HG03342 (cell line): ENCODE results near the gene RERE.

Source experiments
- ATAC-seq: cut with Tn5 transposase; IDR thresholded peaks from one replicate; pipeline ENCODE4 v1.9.1; 2021; ENCODE audit warnings: mild to moderate bottlenecking, moderate library complexity; ENCODE audit not compliant: unreplicated experiment

The RERE gene

GRCh38 chr1:8345621-8346415 is 471.6 kb downstream of the RERE start:
- no peak for ATAC-seq

GRCh38 chr1:8344893-8345507 is 472.4 kb downstream of the RERE start:
- no peak for ATAC-seq

GRCh38 chr1:8343464-8344001 is 473.9 kb downstream of the RERE start:
- no peak for ATAC-seq

DNA sequence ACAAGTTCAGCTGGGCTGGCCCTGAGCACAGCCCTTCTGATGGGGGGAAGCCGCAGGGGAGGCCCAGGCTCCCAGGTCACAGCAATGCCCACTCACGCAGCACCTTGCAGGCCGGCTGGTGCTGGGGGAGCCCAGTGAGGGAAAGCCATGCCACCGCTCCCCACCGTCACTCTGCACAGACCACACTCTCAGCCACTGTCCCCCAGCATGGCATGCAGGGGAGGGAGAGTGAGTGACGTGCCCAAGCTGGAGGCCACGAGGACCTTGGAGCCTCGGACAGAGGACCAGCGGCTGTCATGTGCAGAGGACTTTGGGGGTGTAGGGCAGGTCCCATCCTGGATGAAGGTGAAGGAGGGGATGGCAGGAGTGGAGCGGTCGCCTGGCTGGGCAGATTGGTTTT is 474.4 kb downstream of the RERE start:
- no peak for ATAC-seq

- no peak for ATAC-seq
Observed at GRCh38 chr1:8342325-8342724, 475.1 kb downstream of the RERE start.

GRCh38 chr1:8340448-8340847 is 477.0 kb downstream of the RERE start:
- no peak for ATAC-seq

DNA sequence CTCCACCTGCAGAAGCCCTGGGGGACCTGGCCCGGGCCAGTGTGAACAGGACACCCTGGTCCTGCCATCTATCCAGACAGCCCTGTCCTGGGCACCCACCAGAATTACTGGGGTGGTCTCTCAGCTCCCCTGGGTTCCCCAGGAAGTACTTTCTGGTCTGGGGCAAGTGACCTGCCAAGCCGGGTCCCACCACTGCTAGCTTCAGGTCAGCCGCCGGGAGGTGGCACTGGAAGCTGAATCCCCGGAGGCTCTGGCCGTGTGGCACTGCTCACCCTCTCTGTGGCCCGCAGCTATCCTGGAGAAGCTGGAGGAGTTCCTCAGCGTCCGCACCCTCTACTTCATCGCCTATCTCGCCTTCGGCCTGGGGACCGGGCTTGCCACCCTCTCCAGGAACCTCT is 478.2 kb downstream of the RERE start:
- ATAC-seq: no peak

DNA sequence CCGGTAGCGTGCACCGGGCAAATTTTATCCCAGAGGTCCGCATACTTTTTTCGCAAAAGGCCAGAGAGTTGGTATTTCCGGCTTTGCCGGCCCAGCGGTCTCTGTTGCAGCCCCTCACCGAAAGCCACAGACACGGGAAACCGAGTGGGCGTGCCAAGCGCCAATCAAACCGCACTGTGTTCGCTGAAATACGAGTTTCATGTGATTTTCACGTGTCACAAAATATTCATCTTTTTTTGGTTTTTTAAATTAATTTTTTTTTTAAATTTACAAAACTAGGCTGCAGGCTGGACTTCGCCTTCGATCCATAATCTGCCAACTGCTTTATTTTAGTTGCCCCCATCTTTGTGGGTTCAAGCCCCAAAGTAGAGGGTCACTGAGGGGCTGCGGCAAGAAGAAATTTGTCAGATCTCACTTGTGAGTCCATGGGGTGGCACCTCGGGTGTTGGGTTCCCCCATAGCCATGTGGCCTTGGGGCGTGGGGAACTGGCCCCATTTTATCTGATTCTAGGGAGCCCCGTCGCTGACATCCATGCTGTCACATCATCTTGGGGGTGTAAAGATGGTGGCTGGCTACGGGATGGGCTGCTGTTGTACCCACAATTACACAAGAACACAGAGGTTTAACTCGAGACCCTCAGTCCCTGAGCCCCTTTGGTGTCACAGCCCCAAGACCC is 478.8 kb downstream of the RERE start:
- ATAC-seq: no peak

- ATAC-seq: no peak
Observed at GRCh38 chr1:8337776-8338525, 479.5 kb downstream of the RERE start.

DNA sequence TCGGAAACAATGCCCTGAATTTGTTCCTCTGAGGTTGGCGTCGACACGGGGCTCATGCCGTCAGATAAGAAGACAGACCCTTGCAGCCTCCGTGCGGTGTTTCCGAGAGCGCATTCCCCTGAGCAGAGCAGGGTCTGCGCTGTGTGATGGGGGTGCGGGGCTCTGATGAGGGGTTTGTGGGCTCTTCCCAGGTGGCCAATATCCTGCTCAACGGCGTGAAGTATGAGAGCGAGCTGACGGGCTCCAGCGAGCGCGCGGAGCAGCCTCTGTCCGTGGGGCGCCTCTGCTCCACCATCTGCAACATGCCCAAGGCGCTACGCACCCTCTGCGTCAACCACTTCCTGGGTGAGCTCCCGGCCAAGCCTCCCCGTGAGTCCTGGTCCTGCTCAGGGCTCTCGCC is 482.2 kb downstream of the RERE start:
- ATAC-seq: no peak

- no peak for ATAC-seq
Observed at GRCh38 chr1:8334106-8334851, 483.2 kb downstream of the RERE start.

- ATAC-seq: no peak
Observed at GRCh38 chr1:8333246-8333987, 484.0 kb downstream of the RERE start.

DNA sequence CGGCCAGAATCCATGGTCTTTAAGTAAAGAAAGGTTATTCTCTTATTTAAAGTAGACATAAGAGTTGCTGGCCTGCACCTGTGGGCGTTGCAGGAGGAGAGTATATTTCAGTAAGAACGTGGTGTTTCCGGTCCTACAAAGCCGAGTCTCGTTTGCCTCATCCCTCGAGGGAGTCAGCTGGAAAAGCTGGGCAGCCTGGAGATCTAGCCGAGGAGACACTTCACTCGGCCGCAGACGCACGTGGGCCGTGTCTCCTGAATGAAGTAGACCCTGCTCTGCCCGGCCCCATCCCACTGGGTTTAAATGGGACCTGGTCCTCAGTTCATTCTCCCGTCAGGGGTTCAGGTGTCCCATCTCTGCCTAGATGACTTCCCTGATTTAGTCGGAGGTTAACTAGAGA is 484.6 kb downstream of the RERE start:
- ATAC-seq: no peak

DNA sequence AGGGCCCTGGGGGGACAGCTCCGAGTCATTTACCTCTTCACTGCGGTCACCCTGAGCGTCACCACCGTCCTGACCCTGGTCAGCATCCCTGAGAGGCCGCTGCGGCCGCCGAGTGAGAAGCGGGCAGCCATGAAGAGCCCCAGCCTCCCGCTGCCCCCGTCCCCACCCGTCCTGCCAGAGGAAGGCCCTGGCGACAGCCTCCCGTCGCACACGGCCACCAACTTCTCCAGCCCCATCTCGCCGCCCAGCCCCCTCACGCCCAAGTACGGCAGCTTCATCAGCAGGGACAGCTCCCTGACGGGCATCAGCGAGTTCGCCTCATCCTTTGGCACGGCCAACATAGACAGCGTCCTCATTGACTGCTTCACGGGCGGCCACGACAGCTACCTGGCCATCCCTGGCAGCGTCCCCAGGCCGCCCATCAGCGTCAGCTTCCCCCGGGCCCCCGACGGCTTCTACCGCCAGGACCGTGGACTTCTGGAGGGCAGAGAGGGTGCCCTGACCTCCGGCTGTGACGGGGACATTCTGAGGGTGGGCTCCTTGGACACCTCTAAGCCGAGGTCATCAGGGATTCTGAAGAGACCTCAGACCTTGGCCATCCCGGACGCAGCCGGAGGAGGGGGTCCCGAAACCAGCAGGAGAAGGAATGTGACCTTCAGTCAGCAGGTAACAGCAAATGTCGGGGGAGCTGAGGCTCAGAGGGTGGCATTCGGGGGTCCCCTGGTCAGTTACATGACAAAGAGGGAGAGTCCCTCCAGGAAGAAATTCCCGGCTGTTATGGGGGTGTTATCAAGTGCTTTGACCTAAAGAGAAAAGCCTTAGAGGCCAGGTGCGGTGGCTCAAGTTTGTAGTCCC is 486.9 kb downstream of the RERE start:
- no peak for ATAC-seq

DNA sequence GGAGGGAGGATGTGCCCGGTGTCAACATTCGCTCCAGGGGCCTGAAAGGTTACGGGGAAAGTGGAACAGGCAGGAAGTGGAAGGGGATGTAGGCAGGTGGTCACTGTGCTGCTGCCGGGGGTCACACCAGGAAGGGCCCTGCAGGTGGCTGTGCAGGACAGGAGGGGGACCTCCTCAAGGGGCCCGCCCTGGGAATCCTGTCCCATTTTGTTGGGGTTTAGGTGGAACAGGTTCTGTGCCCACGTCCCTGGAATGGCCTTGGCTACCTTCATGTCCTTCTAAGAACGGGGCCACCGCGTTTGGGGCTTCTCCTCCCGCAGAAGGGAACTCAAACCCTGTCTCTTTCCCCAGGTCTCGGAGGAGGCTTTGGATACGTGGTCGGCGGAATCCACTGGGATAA is 487.6 kb downstream of the RERE start:
- ATAC-seq: no peak

DNA sequence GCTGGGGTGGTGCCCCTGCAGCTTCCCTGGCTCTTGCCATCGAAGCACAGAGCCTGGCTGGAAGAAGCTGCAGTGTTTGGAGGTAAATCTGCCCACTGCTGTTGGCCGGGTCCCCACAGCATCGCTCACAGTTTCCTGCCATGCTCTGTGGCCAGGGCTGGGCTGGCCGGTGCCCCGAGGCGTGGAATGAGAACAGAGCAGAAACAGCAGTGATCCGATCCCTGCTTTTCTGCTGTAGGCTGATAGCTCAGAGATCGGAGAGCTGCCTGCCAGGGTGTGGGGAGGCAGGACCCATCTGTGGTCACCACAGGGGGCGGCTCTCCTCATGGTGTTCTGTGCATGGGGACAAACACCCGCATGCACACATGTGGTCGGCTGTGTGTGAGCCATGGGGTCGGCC is 488.0 kb downstream of the RERE start:
- ATAC-seq: no peak

DNA sequence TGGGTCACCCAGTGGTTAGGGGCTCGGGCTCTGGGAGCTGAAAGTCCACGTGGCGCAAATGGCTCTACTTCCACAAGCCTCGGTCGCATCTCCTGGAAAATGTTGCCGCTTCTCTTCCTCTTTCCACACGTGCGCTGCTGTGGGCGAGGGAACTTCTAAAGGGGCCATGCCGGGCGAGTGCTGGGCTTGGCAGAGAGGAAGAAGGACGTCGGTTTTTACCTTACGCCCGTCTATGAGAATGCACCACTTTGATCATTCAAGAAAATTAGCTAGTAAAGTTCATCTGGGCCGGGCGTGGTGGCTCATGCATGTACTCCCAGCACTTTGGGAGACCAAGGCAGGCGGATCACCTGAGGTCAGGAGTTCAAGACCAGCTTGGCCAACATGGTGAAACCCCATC is 489.2 kb downstream of the RERE start:
- no peak for ATAC-seq

DNA sequence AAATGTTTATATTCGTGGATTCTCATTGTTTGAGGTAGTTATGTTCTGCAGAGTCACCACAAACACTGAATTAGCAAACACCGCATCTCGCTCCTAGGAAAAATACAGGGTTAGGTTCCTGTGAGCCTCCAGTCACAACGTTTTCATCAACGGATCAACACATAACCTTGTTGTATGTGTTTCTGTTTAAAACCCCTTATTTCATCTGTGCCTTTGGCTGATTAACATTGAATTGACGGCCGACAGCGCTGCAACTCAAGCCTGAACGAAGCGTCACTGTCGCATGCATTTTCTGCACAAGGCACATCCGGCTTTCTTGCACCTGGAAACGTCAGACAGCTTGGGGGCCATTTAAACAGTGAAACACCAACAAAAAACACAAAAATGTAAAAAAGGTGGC is 491.2 kb downstream of the RERE start:
- no peak for ATAC-seq

DNA sequence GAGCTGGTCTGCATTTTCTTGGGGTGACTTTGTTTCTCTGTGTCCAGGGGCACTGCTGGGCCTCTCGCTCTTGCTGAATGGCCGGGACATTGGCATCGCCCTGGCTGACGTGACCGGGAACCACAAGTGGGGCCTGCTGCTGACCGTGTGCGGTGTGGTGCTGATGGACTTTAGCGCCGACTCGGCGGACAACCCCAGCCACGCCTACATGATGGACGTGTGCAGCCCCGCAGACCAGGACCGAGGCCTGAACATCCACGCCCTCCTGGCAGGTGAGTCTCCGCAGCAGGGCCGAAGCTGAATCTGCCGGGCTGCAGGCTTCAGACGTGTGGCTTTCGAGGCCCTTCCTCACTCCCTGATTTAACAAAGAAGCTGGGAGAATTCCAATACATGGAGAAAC is 491.7 kb downstream of the RERE start:
- ATAC-seq: no peak
